ENCODE results near the gene DGKI.

The DGKI gene

DNA sequence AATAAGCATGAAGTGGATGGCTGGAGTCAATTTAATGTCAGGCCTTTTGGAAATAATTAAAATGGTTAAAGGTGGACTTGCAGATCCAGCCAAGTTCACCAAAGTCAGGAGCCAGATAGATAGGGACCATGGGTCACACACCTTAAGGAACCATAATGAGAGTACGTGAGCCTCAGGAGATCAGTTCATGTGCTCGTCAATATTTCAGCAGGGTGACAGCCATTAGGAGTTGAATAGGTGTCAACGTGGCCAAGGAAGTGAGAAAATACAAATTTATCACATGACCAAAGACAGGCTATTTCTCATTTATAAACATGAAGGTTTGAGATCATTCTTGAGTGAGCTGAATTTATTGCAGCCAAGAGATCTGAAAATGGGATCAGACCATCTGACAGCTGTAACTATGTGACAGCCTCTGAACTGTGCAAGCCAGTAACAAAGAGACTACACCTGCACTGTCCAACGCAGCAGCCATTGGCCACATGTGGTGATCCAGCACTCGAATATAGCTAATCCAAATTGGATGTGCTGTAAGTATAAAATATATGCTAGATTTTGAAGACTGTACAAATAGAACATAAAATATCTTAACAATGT is 253.6 kb downstream of the DGKI start:
- DNase-seq (ENCODE audit: low read depth in 2 of 2), result no peak

GRCh38 chr7:137592232-137592896 is 254.4 kb downstream of the DGKI start:
- DNase-seq (ENCODE audit: low read depth in 2 of 2), result peak in 1 of 2 donors; percentile 1

DNA sequence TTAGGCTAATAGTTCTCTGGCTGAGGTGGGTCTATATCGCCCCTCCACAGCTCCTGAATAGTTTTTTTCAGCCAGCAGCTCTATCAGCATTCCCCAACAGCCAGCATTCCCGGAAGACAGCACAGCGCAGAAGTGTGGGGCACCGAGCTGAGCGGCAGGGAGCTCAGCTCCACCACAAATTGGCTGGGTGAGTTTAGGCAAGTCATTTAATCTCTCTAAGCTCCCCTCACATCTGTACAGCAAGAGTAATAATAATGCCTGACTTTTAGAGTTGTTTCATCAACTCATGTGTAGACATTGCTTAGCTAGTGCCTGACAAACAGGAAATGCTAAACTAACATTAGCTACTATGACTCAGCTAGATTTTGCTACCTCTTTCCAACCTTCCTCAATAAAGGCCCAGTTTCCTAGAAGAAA is 255.3 kb downstream of the DGKI start:
- DNase-seq (ENCODE audit: low read depth in 2 of 2), result no peak

GRCh38 chr7:137590756-137591305 is 255.9 kb downstream of the DGKI start:
- no peak for DNase-seq (ENCODE audit: low read depth in 2 of 2)

GRCh38 chr7:137590071-137590755 is 256.6 kb downstream of the DGKI start:
- no peak for DNase-seq (ENCODE audit: low read depth in 2 of 2)

DNA sequence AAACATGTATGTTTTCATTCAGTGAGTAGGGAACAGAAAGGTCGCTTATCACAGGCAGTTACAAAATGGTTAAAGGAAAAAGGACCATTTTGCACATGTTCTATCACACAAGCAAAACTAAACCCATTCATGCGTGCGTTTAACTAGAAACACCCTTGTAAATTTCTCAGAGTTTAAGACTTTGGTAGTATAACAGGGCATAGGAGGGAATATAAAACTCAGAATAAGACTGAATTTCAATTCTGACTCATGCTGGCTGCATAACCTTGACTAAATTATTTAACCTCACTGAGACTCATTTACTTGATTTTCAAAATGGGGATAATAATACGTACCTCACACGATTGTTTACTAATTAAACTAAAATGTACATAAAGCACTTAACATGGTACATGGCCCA is 259.4 kb downstream of the DGKI start:
- no peak for DNase-seq (ENCODE audit: low read depth in 2 of 2)

GRCh38 chr7:137585591-137585990 is 261.2 kb downstream of the DGKI start:
- no peak for DNase-seq (ENCODE audit: low read depth in 2 of 2)

DNA sequence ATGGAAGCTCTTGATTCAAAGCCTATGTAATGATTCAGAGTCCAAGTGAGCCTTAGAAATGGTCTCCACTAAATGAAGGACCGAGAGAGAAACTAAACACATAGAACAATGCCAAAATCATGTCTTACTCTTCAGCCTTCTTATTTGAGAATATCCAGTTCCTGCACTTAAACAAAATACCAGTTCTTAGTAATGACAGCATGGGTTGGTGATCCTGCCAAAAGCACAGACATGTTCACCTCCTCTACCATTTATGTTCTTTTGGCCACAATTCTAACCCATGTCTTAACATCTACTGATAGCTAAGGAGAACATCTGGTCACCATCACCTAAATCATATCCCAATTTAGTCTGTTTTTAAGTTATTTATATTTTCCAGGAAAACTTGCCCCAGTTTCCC is 263.6 kb downstream of the DGKI start:
- no peak for DNase-seq (ENCODE audit: low read depth in 2 of 2)

- no peak for DNase-seq (ENCODE audit: low read depth in 2 of 2)
Measured at GRCh38 chr7:137579913-137580640, 266.7 kb downstream of the DGKI start.

DNA sequence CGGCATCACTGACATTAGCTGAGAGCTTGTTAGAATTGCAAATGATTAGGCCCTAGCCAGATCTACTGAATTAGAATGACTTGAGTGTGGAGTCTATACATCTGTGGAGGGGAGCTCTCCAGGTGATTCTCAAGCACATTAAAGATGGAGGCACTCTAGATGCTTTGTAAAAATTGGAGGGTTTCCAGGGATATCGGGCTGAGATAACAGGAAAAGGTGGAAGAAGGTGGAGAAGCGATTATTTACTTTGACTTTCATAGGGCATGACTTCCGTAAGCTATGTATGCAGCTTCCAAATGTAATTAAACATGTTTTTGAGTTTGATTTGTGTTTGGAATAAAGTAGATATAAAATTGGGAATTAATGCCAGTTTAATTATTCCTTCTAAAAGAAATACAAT is 268.2 kb downstream of the DGKI start:
- DNase-seq (ENCODE audit: low read depth in 2 of 2), result no peak

- no peak for DNase-seq (ENCODE audit: low read depth in 2 of 2)
Measured at GRCh38 chr7:137577184-137577583, 269.6 kb downstream of the DGKI start.

- DNase-seq (ENCODE audit: low read depth in 2 of 2), result no peak
Measured at GRCh38 chr7:137576481-137576880, 270.3 kb downstream of the DGKI start.

DNA sequence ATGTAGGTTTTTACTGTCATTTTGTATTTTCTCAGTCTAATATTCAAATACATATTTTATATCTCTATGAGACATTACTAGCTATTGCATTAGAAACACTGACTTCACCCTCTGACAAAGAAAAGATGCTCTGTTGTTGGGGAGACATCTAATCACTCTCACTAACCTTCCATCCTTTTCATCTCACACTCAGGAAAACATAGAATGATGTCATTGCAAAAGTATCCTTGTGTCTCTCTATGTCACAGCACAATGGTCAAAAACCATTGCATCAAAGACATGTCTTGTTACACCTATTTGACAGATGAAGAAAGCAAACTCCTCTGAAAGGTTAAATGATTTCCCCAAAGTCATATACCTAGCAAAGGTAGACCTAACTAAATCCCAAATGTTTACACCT is 272.0 kb downstream of the DGKI start:
- DNase-seq (ENCODE audit: low read depth in 2 of 2), result no peak

DNA sequence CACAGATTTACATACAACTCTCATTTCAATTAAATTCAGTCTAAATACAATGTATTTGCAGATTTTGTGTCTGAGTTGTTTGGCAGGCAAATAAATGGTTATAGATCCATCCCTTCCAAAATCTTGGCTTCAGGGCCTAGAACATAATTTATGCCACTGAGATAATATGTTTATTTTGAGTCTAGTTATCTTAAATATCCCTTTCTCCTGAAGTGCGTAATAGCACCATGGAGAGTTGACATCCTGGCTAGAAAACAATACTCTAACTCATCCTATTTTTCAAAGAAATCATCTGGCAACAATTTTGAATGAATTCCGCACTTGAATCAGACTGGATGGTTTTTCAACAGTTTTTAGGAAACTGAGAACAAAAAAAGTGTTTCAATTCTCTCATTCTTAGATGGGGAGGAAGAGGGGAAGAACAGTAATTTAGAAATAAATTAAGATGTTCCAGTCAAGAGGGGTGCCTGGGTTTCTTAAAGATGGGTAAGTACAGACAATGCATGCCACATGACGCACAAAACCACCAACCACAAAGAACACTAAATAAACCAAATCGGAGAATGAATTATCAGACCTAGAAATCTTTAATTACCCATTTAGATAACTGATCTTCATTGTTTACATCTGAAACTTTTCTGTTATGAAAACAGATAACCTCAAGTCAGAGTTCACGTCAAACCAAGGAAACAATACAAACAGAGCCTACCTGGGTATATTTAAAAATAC is 274.6 kb downstream of the DGKI start:
- no peak for DNase-seq (ENCODE audit: low read depth in 2 of 2)

DNA sequence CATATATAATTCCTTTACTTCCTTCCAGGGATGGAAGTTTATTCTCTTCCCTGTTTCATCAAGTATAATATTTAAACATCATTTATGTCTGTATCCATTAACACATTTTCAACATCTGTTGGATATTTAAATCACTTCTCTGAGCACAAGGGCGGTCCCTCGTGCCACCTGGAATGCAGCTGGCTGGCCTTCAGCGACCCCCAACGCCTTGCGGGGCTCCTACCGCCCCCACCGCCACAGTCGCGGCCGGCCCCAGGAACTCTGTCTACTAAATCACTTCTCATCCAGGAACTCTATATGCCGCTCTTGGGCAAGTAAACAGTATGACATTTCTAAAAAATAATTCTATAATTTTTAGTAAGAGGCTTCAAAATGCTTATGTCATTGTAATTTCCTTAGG is 282.1 kb downstream of the DGKI start:
- no peak for DNase-seq (ENCODE audit: low read depth in 2 of 2)

GRCh38 chr7:137563981-137564380 is 282.8 kb downstream of the DGKI start:
- no peak for DNase-seq (ENCODE audit: low read depth in 2 of 2)

GRCh38 chr7:137547485-137547884 is 299.3 kb downstream of the DGKI start:
- no peak for DNase-seq (ENCODE audit: low read depth in 2 of 2)

DNA sequence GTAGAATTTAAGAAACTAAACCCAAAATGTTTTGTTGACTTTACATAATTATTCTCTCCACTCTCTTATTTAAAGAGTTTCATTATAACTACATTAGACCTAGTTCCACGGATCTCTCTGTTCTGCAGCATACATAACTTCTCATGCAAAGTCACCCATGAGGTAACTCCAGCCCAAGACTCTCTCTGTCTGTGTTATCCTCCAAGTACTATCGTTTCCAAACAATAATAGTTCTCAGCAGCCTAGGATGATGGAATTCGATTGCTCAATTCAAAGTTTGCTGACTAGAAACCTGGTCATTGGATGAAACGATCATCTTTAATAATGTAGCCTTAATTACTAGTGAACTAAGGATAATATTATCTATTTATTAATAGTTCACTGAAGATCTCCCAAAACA is 300.1 kb downstream of the DGKI start:
- no peak for DNase-seq (ENCODE audit: low read depth in 2 of 2)

GRCh38 chr7:137546009-137546408 is 300.8 kb downstream of the DGKI start:
- no peak for DNase-seq (ENCODE audit: low read depth in 2 of 2)

GRCh38 chr7:137545059-137545716 is 301.6 kb downstream of the DGKI start:
- DNase-seq (ENCODE audit: low read depth in 2 of 2), result no peak

GRCh38 chr7:137544453-137545058 is 302.2 kb downstream of the DGKI start:
- DNase-seq (ENCODE audit: low read depth in 2 of 2), result no peak
